ENCODE results near the gene MLF2.
"Not testable (repeated sequence)": the region's sequence is repeated elsewhere in the genome, so short reads cannot be mapped to it uniquely, and the experiment has no call there.

Gene MLF2

GRCh38 chr12:6729186-6729585 is 23.8 kb downstream of the MLF2 start:
- DNase-seq: no peak

- no peak for DNase-seq
Observed at GRCh38 chr12:6725350-6725749, 27.6 kb downstream of the MLF2 start.

- DNase-seq: peak; percentile 7
Observed at GRCh38 chr12:6724409-6724797, 28.5 kb downstream of the MLF2 start.

- peak; percentile 89 for DNase-seq
Observed at GRCh38 chr12:6723607-6724408, 29.1 kb downstream of the MLF2 start, which contains the start of gene COPS7A. Gene COPS7A (plus strand): TSS chr12:6724046. CDS start chr12:6724657, 611 bp downstream.

GRCh38 chr12:6722863-6723262 is 30.1 kb downstream of the MLF2 start:
- DNase-seq: no peak

- no peak for DNase-seq
Observed at GRCh38 chr12:6716874-6717437, 36.0 kb downstream of the MLF2 start.

GRCh38 chr12:6716031-6716873 is 36.7 kb downstream of the MLF2 start:
- not testable (repeated sequence) for DNase-seq

- no peak for DNase-seq
Observed at GRCh38 chr12:6708960-6709394, 44.0 kb downstream of the MLF2 start.

- DNase-seq: not testable (repeated sequence)
Observed at GRCh38 chr12:6708351-6708750, 44.6 kb downstream of the MLF2 start.

- DNase-seq: no peak
Observed at GRCh38 chr12:6703631-6704030, 49.3 kb downstream of the MLF2 start.

GRCh38 chr12:6701078-6701768 is 51.7 kb downstream of the MLF2 start:
- no peak for DNase-seq

- peak; percentile 31 for DNase-seq
Observed at GRCh38 chr12:6700646-6701051, 52.3 kb downstream of the MLF2 start, which contains the start of gene PIANP. Gene PIANP (minus strand): TSS chr12:6700815. CDS start chr12:6698061, 2,754 bp downstream.

GRCh38 chr12:6699989-6700645 is 52.8 kb downstream of the MLF2 start:
- DNase-seq: no peak

GRCh38 chr12:6699259-6699988 is 53.5 kb downstream of the MLF2 start:
- DNase-seq: no peak

- no peak for DNase-seq
Observed at GRCh38 chr12:6698352-6699046, 54.4 kb downstream of the MLF2 start.

Measured in effector CD4-positive, alpha-beta T cell (primary cell).